GOT3 (cell line): ENCODE data around the gene INAVA.
"Not testable (repeated sequence)": the region's sequence is repeated elsewhere in the genome, so short reads cannot be mapped to it uniquely, and the experiment has no call there.

Experiments used
- DNase-seq: peaks from one replicate; lab custom pipeline; 2025; ENCODE audit warnings: mixed read lengths; lab: John Stamatoyannopoulos, UW

The INAVA gene

GRCh38 chr1:200899451-200899915 is 4.8 kb downstream of the INAVA start:
- DNase-seq = no peak

GRCh38 chr1:200899954-200900867 is 5.5 kb downstream of the INAVA start:
- DNase-seq = no peak

GRCh38 chr1:200900877-200901276 is 6.2 kb downstream of the INAVA start:
- no peak for DNase-seq

GRCh38 chr1:200901350-200901749 is 6.7 kb downstream of the INAVA start:
- no peak for DNase-seq

- no peak for DNase-seq
Measured at GRCh38 chr1:200901796-200902444, 7.2 kb downstream of the INAVA start.

- no peak for DNase-seq
Measured at GRCh38 chr1:200903793-200904192, 9.1 kb downstream of the INAVA start.

- no peak for DNase-seq
Measured at GRCh38 chr1:200904772-200905171, 10.1 kb downstream of the INAVA start.

GRCh38 chr1:200905411-200906052 is 10.8 kb downstream of the INAVA start:
- no peak for DNase-seq

- DNase-seq = no peak
Measured at GRCh38 chr1:200906491-200906890, 11.8 kb downstream of the INAVA start.

- DNase-seq = no peak
Measured at GRCh38 chr1:200907611-200908097, 13.0 kb downstream of the INAVA start.

- DNase-seq = no peak
Measured at GRCh38 chr1:200908191-200908868, 13.6 kb downstream of the INAVA start.

GRCh38 chr1:200909071-200909470 is 14.4 kb downstream of the INAVA start:
- DNase-seq = no peak

- no peak for DNase-seq
Measured at GRCh38 chr1:200909757-200910239, 15.1 kb downstream of the INAVA start.

GRCh38 chr1:200911361-200911760 is 16.7 kb downstream of the INAVA start:
- no peak for DNase-seq

GRCh38 chr1:200911936-200912335 is 17.2 kb downstream of the INAVA start:
- DNase-seq = not testable (repeated sequence)

GRCh38 chr1:200912737-200913407 is 18.2 kb downstream of the INAVA start:
- no peak for DNase-seq

- no peak for DNase-seq
Measured at GRCh38 chr1:200916152-200916551, 21.5 kb downstream of the INAVA start.

- DNase-seq = no peak
Measured at GRCh38 chr1:200916681-200917080, 22.0 kb downstream of the INAVA start.

GRCh38 chr1:200917291-200917817 is 22.7 kb downstream of the INAVA start:
- DNase-seq = no peak

- no peak for DNase-seq
Measured at GRCh38 chr1:200918006-200918405, 23.3 kb downstream of the INAVA start.

- DNase-seq = no peak
Measured at GRCh38 chr1:200919386-200919785, 24.7 kb downstream of the INAVA start.
